ENCODE measurements around the gene PAWR. TPM values are rescaled to one million over a fixed set of nuclear protein-coding genes. Genes with fewer than 3 reads are reported as not detected.
"Not testable (repeated sequence)": the region's sequence is repeated elsewhere in the genome, so short reads cannot be mapped to it uniquely, and the experiment has no call there.

The PAWR gene
- total RNA-seq, 1 experiment from 2014 or later: 153 TPM

DNA sequence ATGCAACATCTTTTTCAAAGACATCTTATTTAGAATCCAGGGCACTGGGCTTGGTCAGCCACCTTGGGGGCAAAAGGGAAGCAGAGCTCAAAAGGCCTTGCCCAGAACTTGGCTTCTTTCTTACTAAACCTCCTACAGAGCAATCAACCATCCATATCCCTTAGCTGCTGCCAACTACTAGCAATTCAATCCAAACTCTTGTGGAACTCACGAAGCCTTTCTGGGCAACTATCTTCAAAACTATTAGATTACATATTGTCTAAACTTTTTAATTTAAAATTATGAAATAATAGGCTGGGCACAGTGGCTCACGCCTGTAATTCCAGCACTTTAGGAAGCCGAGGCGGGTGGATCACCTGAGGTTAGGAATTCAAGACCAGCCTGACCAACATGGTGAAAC is 95.5 kb downstream of the PAWR start:
- no peak for DNase-seq (ENCODE audit: low read depth)

DNA sequence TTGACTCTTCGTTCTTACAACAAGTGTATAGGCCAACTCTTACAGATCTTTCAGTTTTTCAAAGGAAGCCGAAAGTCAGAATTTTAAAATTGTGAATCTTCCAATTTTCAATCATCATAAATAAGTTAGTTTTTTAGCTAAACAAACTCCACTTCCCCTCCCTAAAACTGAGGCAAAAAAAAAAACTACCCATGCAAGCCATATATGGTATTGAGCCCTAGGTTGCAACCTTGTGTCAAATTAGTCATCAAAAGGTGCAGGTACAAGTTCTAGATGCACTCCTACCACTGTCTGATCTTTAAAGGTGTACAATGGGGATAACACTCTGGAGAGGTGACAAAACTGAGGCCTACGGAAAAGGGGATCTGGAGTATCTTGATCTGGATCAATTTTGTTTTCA is 97.9 kb downstream of the PAWR start:
- no peak for DNase-seq (ENCODE audit: low read depth)

DNA sequence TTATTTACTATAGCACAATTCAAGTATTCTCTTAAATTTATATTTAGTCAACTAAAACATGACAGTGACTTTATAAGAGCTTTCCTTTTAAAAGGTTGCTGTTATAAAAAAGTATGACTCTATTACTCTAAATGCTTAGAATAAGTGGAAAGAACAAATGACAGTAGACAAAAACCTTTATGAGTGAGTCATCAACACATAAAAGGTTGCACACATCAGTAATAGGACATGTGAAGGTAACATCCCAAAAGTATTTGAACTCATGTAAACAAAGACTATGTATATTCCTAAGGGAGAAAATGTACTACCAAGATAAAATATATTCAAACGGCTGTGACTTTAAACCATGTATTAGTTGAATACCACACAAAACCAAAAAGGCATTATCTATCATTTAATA is 98.8 kb downstream of the PAWR start:
- no peak for DNase-seq (ENCODE audit: low read depth)

DNA sequence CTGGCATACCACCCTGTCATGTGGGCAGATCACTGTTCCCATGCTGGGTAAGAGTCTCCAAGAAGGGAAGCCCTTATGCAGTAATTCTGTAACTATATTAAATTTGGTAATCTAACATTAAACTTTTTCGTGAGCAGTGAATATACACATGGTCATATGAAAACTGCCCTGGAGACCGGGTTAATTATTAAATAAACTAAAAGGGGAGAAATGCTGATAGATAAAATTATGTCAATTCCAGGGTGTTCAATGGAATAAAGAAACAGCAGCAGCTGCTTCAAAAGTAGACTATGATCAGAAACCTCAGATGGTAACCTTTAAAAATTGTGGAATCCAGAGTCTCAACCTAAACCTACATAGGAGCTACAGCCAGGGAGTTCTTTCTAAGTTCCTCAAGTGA is 100.0 kb downstream of the PAWR start:
- DNase-seq (ENCODE audit: low read depth): no peak

DNA sequence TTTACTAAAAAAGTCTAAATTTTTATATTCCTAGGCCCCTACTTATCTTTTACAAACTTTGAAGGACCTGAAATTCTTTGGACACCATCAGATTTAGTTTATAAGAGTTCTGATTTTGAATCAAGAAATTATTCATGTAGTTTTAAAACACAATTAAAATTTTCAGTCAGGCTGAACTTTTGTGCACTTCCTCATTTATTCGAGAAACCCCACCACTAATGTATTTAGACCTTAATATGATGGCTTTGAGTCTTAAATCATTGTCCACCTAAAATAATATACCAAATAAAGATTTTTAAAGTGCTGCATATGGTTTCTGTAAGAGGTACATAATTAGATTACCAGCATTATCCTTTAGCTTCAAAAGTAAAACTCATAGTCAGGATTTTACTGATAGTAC is 103.4 kb downstream of the PAWR start:
- DNase-seq (ENCODE audit: low read depth): no peak

DNA sequence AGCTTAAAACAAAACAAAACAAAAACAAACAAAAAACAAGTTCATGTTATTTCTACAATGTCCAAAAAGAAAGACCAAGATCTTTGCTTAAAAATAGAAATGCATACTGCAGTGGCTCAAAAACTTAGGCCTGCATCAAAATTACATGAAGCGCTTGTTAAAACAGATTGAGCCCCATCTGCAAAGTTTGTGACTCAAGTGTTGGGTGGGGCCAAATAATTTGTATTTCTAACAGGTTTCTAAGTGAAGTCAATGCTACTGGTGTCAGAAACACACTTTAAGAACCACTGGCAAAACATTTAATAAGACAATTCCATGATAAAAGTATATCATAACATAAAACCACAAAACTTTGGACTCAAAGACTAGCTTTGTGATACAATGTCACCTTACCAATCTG is 105.6 kb downstream of the PAWR start:
- DNase-seq (ENCODE audit: low read depth): no peak

DNA sequence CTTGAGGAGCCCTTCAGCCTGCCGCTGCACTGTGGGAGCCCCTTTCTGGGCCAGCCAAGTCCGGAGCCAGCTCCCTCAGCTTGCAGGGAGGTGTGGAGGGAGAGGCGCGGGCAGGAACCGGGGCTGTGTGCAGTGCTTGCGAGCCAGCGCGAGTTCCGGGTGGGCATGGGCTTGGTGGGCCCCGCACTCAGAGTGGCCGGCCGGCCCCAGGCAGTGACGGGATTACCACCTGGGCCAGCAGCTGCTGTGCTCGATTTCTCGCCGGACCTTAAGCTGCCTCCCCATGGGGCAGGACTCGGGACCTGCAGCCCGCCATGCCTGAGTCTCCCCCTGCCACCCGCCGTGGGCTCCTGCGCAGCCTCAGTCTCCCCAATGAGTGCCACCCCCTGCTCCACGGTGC is 116.9 kb downstream of the PAWR start:
- no peak for DNase-seq (ENCODE audit: low read depth)

DNA sequence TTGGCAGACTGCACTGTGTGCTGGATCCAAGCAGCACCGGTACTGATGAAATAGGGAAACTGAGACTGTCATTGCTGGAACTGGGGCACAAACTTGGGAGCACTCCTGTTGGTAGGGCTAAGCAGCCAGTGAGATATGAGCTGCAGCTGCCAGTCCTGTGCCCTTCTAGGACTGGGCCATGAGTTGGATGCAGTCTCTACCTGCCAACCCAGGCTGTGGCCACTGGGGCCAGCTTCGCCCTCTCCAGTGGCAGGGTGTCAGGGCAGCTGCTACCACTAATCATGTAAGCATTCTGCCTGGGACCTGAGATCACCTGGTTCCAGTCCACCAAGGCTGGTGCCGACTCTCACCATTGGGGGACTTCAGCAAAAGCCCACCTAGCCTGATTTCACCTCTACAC is 121.1 kb downstream of the PAWR start:
- no peak for DNase-seq (ENCODE audit: low read depth)

DNA sequence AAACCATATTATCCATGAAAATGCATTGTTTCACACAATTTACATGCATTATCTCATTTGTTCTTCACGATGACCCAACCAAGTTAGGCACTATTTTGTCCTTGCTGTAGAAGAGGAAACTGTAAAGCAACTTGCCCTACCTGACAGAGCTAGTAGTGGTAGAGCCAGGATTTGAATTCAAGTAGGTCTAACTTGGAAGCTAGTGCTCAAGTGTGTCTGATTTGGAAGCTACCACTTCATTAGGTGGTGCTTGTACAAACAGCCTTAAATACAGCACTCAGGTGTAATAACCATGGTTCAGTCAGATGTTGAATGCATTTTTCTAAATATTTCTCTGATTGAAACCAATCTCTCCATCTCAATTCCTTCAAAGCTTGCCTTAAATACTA is 123.6 kb downstream of the PAWR start:
- DNase-seq (ENCODE audit: low read depth): no peak

DNA sequence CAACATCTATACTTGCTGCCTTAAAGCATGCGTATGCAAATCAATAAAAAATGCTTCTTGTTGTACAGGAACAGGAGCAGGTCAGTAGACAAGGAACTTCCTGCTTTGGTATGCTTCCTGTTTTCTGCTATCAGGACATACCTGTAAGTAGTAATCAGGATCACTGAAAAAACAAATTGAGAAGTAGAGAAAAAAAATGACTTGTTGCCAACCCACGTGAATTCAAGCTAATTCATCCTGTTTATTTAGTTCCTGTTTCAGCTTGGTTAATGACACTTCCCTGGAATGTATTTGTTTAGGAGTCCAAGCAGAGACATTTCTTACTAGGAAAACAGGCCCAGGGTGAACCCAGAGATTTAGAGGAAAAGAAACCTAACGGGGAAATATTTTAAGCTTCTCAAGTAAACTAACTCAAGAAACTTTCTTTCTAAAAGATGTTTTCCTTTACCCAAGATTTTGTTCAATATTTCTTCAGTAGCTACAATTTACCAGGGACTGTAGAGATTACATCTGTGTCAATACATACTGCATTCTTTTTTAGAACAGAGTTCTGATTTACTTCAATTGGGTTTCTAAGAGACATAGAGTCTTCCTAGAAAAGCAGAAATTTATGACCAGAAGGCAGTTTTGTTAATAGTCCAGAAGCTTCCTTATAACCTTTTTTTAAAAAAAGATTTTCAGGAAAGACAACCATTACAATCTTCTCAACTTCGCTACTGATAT is 124.2 kb downstream of the PAWR start:
- DNase-seq (ENCODE audit: low read depth): no peak

DNA sequence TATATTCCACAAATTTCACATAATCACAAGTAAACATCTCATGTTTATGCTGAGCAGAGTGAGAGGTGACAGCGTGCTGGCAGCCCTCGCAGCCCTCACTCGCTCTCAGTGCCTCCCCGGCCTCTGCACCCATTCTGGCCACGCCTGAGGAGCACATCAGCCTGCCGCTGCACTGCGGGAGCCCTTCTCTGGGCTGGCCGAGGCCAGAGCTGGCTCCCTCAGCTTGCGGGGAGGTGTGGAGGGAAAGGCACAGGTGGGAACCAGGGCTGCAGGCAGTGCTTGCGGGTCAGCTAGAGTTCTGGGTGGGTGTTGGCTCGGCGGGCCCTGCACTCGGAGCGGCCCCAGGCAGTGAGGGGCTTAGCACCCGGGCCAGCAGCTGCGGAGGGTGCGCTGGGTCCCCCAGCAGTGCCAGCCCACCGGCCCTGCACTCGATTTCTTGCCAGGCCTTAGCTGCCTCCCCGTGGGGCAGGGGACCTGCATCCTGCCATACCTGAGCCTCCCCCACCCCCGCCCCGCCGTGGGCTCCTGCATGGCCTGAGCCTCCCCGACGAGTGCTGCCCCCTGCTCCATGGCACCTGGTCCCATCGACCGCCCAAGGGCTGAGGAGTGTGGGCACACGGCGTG is 125.9 kb downstream of the PAWR start:
- not testable (repeated sequence) for DNase-seq (ENCODE audit: low read depth)

DNA sequence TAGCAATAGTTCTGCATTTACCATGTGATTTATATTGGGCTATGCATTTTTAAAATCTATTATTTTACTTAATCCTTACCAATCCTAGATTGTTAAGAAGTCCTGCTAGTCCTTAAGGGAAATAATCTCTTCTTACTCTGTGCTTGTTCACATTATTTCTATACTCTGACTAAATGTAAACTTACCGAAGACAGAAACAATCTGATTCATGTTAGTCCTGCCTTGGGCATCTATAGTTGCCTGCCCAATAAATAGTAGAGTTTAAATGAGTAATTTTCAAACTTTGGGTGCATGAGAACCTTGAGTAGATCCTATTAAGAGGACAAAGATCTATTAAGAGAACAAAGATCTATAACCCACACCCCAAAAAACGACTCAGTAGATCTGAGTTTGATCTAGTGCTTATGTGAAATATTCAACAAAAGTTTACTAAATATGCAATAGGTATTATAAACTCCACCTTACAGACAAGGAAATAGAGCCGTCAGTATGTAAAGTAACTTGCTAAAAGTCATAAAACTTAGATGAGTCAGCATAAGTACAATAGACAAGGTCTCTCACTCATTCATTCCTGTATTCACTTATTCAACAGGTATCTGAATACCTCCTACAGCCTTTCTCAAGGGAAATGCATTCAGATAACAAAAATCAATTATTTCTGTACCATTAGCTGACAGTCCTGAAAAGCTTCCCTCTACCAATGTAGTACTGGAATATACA is 127.6 kb downstream of the PAWR start:
- no peak for DNase-seq (ENCODE audit: low read depth)

DNA sequence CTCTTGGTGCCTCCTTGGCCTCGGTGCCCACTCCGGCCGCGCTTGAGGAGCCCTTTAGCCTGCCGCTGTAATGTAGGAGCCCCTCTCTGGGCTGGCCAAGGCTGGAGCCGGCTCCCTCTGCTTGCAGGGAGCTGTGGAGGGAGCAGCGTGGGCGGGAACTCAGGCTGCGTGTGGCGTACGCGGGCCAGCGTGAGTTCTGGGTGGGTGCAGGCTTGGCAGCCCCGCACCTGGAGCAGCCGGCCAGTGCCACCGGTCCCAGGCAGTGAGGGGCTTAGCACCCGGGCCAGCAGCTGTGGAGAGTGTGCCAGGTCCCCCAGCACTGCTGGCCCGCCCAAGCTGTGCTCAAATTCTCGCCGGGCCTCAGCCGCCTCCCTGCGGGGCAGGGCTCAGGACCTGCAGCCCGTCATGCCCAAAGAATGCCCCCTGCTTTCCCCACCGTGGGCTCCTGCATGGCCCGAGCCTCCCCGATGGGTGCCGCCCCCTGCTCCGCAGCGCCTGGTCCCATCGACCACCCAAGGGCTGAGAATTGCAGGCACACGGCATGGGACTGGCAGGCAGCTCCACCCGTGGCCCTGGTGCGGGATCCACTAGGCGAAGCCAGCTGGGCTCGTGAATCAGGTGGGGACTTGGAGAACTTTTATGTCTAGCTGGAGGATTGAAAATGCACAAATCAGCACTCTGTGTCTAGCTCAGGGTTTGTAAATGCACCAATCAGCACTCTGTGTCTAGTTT is 129.2 kb downstream of the PAWR start:
- no peak for DNase-seq (ENCODE audit: low read depth)

DNA sequence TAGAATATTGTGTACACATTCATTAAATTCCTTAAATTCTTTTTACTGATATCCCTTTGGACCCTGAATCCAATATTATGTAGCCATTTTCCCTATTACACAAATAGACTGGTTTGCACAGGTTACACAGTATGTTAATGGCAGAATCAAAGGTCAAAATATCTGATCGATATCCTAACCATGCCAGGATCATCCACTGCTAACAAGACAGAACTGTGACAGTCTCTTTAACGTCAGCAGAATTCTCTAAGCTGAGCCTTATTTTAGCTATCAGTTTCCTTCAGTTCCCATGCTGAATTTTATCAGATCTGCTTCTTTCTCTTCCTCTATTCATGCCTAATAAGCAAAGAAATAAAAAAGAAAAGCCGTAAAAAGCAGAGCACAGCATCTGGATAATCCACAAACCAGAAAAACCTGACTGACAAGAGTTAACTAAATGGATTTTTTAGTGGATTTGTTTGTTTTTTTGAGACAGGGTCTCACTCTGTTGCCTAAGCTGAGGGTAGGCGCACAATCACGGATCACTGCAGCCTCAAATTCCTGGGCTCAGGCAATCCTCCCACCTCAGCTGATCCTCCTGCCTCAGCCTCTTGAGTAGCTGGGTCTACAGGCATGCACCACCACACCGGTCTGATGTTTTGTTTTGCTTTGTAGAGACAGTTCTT is 130.4 kb downstream of the PAWR start:
- DNase-seq (ENCODE audit: low read depth): no peak

DNA sequence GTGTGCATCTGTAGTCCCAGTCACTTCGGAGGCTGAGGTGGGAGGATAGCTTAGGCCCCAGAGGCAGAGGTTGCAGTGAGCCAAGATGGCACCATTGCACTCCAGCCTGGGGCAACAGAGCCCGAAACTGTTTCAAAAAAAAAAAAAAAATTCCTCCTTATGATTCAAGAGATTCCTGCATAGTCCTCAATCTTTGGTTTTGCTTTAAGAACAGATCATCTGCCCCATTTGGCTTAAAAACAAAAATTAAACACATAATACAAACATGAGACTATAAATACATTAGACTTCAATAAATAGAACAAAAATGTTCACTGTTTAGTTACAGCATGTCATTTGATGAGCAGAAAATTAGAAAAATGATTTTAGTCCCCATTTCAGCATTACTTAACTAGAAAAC is 131.2 kb downstream of the PAWR start:
- no peak for DNase-seq (ENCODE audit: low read depth)

DNA sequence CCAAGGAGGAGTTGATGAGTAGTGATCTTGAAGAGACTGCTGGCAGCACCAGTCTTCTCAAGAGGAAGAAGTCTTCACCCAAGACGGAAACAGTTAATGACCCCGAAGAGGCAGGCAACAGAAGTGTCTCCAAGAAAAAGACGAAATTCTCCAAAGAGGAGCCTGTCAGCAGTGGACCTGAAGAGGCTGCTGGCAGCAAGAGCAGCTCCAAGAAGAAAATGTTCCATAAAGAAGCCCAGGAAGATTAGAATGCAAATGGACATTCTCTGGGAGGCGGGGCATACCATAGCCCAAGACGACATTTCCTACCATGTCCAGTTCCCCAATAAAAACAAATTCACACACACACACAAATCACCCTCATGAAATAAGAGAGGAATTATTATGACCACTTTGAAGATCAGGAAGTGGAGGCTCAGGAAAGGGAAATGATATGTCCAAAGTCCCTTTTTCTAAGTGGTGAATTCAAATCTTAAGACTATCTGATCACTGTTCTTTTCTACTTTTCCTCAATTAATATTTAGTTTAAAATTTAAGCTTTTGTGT is 131.8 kb downstream of the PAWR start:
- no peak for DNase-seq (ENCODE audit: low read depth)

DNA sequence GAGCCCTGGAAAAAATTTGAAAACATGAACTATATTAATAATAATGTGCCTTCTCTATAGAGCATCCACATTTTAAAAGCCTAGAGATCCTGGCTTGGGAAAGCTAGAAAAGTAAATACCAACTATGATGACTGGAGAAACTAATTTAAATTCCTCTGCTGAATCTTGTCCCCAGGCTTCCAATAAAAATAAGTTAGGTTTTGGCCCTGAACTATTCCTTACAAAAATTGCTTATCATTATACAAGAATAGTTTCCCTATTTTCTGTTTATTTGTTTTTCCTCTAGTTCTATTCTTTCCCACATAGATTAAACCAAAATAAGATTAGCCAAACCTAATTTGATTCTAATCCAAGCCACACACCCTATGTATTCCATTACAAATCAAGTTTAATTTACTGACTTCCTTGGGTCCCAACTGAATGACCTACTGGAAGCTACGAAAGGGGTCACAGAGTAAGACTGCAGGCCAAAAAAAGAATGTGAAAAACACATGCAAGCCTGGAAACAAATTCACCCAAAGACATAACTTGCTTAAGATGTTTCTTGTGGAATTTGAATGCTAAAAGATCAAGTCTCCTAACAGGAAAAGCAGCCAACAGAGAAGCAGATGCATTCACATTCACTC is 133.0 kb downstream of the PAWR start:
- DNase-seq (ENCODE audit: low read depth): no peak

DNA sequence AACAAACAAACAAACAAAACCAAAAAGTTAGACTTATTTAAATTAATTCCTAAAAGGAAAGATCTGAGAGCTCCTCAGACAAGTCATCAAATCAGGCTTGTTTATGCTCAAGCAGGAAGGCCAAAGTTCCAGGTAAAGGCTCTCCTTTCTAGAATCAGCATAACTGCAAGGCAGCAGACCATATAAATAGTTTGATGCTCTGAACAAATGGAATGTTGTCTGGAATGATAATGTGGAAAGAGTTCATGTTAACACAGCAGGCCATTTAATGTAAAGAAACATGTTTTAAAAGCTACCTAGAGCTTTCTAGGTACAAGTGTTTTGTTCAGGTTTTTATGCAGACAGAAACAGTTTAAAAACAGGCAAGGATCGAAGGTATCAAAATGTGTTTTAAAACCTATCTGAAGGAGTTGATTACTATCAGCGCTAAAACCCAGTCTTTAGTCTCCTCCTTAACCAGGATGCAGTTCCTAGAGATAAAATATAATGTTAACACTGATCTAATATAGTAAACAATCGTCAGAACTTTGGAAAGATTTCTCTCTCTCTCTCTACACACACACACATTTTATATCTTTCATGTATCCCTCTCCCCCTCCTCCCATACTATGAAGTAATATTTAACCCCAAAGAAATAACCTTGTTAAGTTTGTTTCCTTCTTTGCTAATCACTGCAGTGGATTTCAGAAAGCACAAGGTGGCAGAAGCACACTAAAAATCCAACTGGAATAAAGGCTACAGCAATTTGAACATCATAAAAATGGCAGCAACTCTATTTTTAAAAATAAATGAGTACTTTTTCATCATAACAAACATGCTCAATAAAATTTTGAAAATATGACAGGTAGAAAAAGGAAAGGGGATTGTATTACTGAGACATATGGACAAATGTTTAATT is 135.5 kb downstream of the PAWR start:
- DNase-seq (ENCODE audit: low read depth): peak; percentile 30

DNA sequence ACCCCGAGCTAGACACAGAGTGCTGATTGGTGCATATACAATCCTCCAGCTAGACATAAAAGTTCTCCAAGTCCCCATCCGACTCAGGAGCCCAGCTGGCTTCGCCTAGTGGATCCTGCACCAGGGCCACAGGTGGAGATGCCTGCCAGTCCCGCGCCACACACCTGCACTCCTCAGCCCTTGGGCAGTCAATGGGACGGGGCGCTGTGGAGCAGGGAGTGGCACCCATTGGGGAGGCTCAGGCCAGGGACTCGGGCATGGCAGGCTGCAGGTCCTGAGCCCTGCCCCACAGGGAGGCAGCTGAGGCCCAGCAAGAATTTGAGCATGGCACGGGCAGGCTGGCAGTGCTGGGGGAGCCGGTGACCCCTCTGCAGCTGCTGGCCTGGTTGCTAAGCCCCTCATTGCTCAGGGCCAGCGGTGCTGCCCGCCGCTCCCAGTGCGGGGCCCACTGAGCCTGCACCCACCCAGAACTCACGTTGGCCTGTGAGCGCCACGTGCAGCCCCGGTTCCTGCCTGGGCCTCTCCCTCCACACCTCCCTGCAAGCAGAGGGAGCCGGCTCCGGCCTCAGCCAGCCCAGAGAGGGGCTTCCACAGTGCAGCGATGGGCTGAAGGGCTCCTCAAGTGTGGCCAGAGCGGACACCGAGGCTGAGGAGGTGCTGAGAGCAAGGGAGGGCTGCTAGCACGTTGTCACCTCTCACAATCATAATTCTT is 136.7 kb downstream of the PAWR start:
- DNase-seq (ENCODE audit: low read depth): no peak

Data from HT1080 (cell line).